Measurements from ENCODE around the gene ZNF28.

GRCh38 chr19:52786078-52786463 lies 35.4 kb downstream of the ZNF28 start:
- TF ChIP-seq CTCF (IDR thresholded peaks at IDR 0.05) (no peak), POLR2A (IDR thresholded peaks at IDR 0.05) (no peak), POLR2AphosphoS5 (IDR thresholded peaks at IDR 0.05) (no peak), EP300 (IDR thresholded peaks at IDR 0.05) (no peak)

All from gastroesophageal sphincter (tissue), 3 donors.